Naive thymus-derived CD8-positive, alpha-beta T cell (primary cell): ENCODE data around the gene SWAP70. TPM values are rescaled to one million over a fixed set of nuclear protein-coding genes. Genes with fewer than 3 reads are reported as not detected.

ENCODE experiments used
- ATAC-seq, 2 donors: fragments of 150-1000 bp; cut with Tn5 transposase in 1 of 2; sonication (Bioruptor Pico), chemical (Tn5 transposase) in 1 of 2; 1 replicate in 1 of 2; 2 replicates in 1 of 2; pipeline ENCODE4 v1.10.0; 2021; ENCODE audit warnings: mild to moderate bottlenecking in 2 of 2, moderate library complexity in 2 of 2
- POLR2A ChIA-PET: fragments of 350-600 bp; sonication (Branson Sonifier 250); formaldehyde crosslinking; loops from one replicate; lab custom pipeline; 2021; ENCODE audit warnings: antibody characterized with exemption; lab: Charles Lee
- DNase-seq, 10 donors: peaks; one replicate each; pipeline versions ENCODE4 v3.0.0 to v3.0.0-alpha.2; 2020 to 2022
- H3K27ac Mint-ChIP-seq, 10 donors: one replicate each; pipeline ENCODE4 v1.8.0; 2020 to 2022; ENCODE audit warnings: mild to moderate bottlenecking in 10 of 10, mixed read lengths in 10 of 10, moderate library complexity in 4 of 10, inconsistent platforms in 1 of 10
- H3K27me3 Mint-ChIP-seq, 5 donors: one replicate each; pipeline ENCODE4 v1.8.0; 2021 to 2022; ENCODE audit warnings: mixed read lengths in 5 of 5
- H3K36me3 Mint-ChIP-seq, 3 donors: one replicate each; pipeline ENCODE4 v1.8.0; 2020 to 2022; ENCODE audit warnings: mixed read lengths in 3 of 3, mild to moderate bottlenecking in 2 of 3, inconsistent platforms in 1 of 3
- H3K4me1 Mint-ChIP-seq, 4 donors: one replicate each; pipeline ENCODE4 v1.8.0; 2021 to 2022; ENCODE audit warnings: mixed read lengths in 4 of 4
- H3K4me3 Mint-ChIP-seq, 10 donors: one replicate each; pipeline ENCODE4 v1.8.0; 2020 to 2022; ENCODE audit warnings: mild to moderate bottlenecking in 10 of 10, mixed read lengths in 10 of 10, moderate library complexity in 6 of 10, inconsistent platforms in 1 of 10
- H3K9me3 Mint-ChIP-seq, 9 donors: one replicate each; pipeline ENCODE4 v1.8.0; 2020 to 2022; ENCODE audit warnings: mixed read lengths in 9 of 9, mild to moderate bottlenecking in 3 of 9, inconsistent platforms in 1 of 9, moderate library complexity in 1 of 9
- polyA plus RNA-seq, 3 donors: library from polyadenylated mRNA; unstranded; fragments of 300-500 nt; fragmentation: Illumina TruSeq; gene quantifications; one replicate each; pipeline ENCODE4 v1.2.3, GENCODE V29; 2021
- total RNA-seq, 8 experiments: library from RNA in 2 of 8; stranded (reverse) in 2 of 8; gene quantifications; one replicate each; pipeline ENCODE4 v1.2.3 and lab custom pipeline; 2021 to 2026

Gene SWAP70
- total and polyA plus RNA-seq, 5 experiments from 2014 or later: 2.7 to 13.7 (median 4.9) TPM

- DNase-seq: no peak
- H3K27me3 Mint-ChIP-seq: peaks cover 0 to 2% (median 0%) of the 10 kb centered on the region in 5 donors
Observed at GRCh38 chr11:9626496-9627394, 37.1 kb upstream of the SWAP70 start.

GRCh38 chr11:9629064-9629463 lies 34.8 kb upstream of the SWAP70 start:
- H3K27me3 Mint-ChIP-seq: peaks cover 0 to 2% (median 0%) of the 10 kb centered on the region in 5 donors
- peaks cover 0 to 9% (median 0%) of the 10 kb centered on the region in 9 donors for H3K9me3 Mint-ChIP-seq
- ATAC-seq (no peak), DNase-seq (no peak)
- POLR2A ChIA-PET: no interaction called here
- peaks cover 0 to 5% (median 4%) of the 10 kb centered on the region in 3 donors for H3K36me3 Mint-ChIP-seq
- no peak overlapping the region for H3K4me3 Mint-ChIP-seq
- no peak overlapping the region for H3K27ac Mint-ChIP-seq
- peaks cover 0 to 31% (median 0%) of the 10 kb centered on the region in 4 donors for H3K4me1 Mint-ChIP-seq

More at GRCh38 chr11:9626496-9627394, 37.1 kb upstream of the SWAP70 start:
- POLR2A ChIA-PET: no interaction called here
- H3K4me3 Mint-ChIP-seq: no peak overlapping the region
- H3K4me1 Mint-ChIP-seq: peaks cover 0 to 25% (median 0%) of the 10 kb centered on the region in 4 donors
- no peak for ATAC-seq
- H3K9me3 Mint-ChIP-seq: no peaks in the 10 kb centered on the region
- no peak overlapping the region for H3K27ac Mint-ChIP-seq
- no peaks in the 10 kb centered on the region for H3K36me3 Mint-ChIP-seq

GRCh38 chr11:9633679-9634078 lies 30.2 kb upstream of the SWAP70 start:
- H3K36me3 Mint-ChIP-seq: peaks cover 0 to 5% (median 4%) of the 10 kb centered on the region in 3 donors
- peaks cover 0 to 14% (median 2%) of the 10 kb centered on the region in 9 donors for H3K9me3 Mint-ChIP-seq
- no peak overlapping the region for H3K4me3 Mint-ChIP-seq
- POLR2A ChIA-PET: no interaction called here
- no peak for DNase-seq
- peak overlapping the region in 1 of 10 donors; percentile 20 for H3K27ac Mint-ChIP-seq
- peaks cover 0 to 17% (median 0%) of the 10 kb centered on the region in 4 donors for H3K4me1 Mint-ChIP-seq
- peaks cover 0 to 2% (median 0%) of the 10 kb centered on the region in 5 donors for H3K27me3 Mint-ChIP-seq
- ATAC-seq: no peak

- peaks cover 0 to 14% (median 2%) of the 10 kb centered on the region in 9 donors for H3K9me3 Mint-ChIP-seq
- H3K4me3 Mint-ChIP-seq: no peak overlapping the region
- POLR2A ChIA-PET: no interaction called here
- H3K36me3 Mint-ChIP-seq: peaks cover 0 to 5% (median 4%) of the 10 kb centered on the region in 3 donors
- no peaks in the 10 kb centered on the region for H3K27me3 Mint-ChIP-seq
- DNase-seq (no peak), ATAC-seq (no peak)
- peaks cover 0 to 30% (median 0%) of the 10 kb centered on the region in 4 donors for H3K4me1 Mint-ChIP-seq
- H3K27ac Mint-ChIP-seq: no peak overlapping the region
Observed at GRCh38 chr11:9636691-9637090, 27.2 kb upstream of the SWAP70 start.

GRCh38 chr11:9639099-9639498 lies 24.8 kb upstream of the SWAP70 start:
- ATAC-seq (no peak), DNase-seq (no peak)
- peaks cover 0 to 5% (median 0%) of the 10 kb centered on the region in 5 donors for H3K27me3 Mint-ChIP-seq
- H3K4me3 Mint-ChIP-seq: no peak overlapping the region
- H3K9me3 Mint-ChIP-seq: peaks cover 0 to 4% (median 0%) of the 10 kb centered on the region in 9 donors
- no peaks in the 10 kb centered on the region for H3K36me3 Mint-ChIP-seq
- H3K27ac Mint-ChIP-seq: peak overlapping the region in 1 of 10 donors; percentile 14
- peaks cover 0 to 30% (median 0%) of the 10 kb centered on the region in 4 donors for H3K4me1 Mint-ChIP-seq
- POLR2A ChIA-PET: no interaction called here

GRCh38 chr11:9639985-9640384 lies 23.9 kb upstream of the SWAP70 start:
- peaks cover 0 to 5% (median 0%) of the 10 kb centered on the region in 5 donors for H3K27me3 Mint-ChIP-seq
- no peaks in the 10 kb centered on the region for H3K9me3 Mint-ChIP-seq
- DNase-seq (no peak), ATAC-seq (no peak)
- H3K4me3 Mint-ChIP-seq: no peak overlapping the region
- POLR2A ChIA-PET: no interaction called here
- H3K36me3 Mint-ChIP-seq: no peaks in the 10 kb centered on the region
- peaks cover 0 to 26% (median 0%) of the 10 kb centered on the region in 4 donors for H3K4me1 Mint-ChIP-seq
- H3K27ac Mint-ChIP-seq: no peak overlapping the region

- no peak overlapping the region for H3K4me3 Mint-ChIP-seq
- ATAC-seq: no peak
Observed at GRCh38 chr11:9642894-9643293, 21.0 kb upstream of the SWAP70 start.

GRCh38 chr11:9643751-9644150 lies 20.1 kb upstream of the SWAP70 start:
- no peak for ATAC-seq
- Mint-ChIP-seq H3K9me3 (peaks cover 0 to 5% (median 0%) of the 10 kb centered on the region in 9 donors), H3K27me3 (peaks cover 0 to 5% (median under 1%) of the 10 kb centered on the region in 5 donors), H3K36me3 (peaks cover 0 to 5% (median 0%) of the 10 kb centered on the region in 3 donors), H3K4me3 (no peak overlapping the region), H3K27ac (no peak overlapping the region), H3K4me1 (peaks cover 0 to 25% (median 0%) of the 10 kb centered on the region in 4 donors)
- POLR2A ChIA-PET: no interaction called here
- DNase-seq: no peak

More at GRCh38 chr11:9642894-9643293, 21.0 kb upstream of the SWAP70 start:
- Mint-ChIP-seq H3K4me1 (peaks cover 0 to 26% (median 0%) of the 10 kb centered on the region in 4 donors), H3K27ac (no peak overlapping the region), H3K9me3 (peaks cover 0 to 3% (median 0%) of the 10 kb centered on the region in 9 donors), H3K27me3 (peaks cover 0 to 5% (median 0%) of the 10 kb centered on the region in 5 donors), H3K36me3 (no peaks in the 10 kb centered on the region)
- POLR2A ChIA-PET: no interaction called here
- DNase-seq: no peak

- H3K9me3 Mint-ChIP-seq: peaks cover 0 to 5% (median 0%) of the 10 kb centered on the region in 9 donors
- POLR2A ChIA-PET: no interaction called here
- peaks cover 0 to 5% (median 2%) of the 10 kb centered on the region in 5 donors for H3K27me3 Mint-ChIP-seq
- no peak for DNase-seq
- ATAC-seq: no peak
- H3K4me1 Mint-ChIP-seq: peaks cover 0 to 14% (median 0%) of the 10 kb centered on the region in 4 donors
- peak overlapping the region in 1 of 10 donors; percentile 37 for H3K27ac Mint-ChIP-seq
- H3K36me3 Mint-ChIP-seq: peaks cover 0 to 5% (median 0%) of the 10 kb centered on the region in 3 donors
- no peak overlapping the region for H3K4me3 Mint-ChIP-seq
Observed at GRCh38 chr11:9645881-9646280, 18.0 kb upstream of the SWAP70 start.

- POLR2A ChIA-PET: no interaction called here
- no peak overlapping the region for H3K27ac Mint-ChIP-seq
- H3K4me1 Mint-ChIP-seq: peaks cover 0 to 14% (median 0%) of the 10 kb centered on the region in 4 donors
- no peak overlapping the region for H3K4me3 Mint-ChIP-seq
- DNase-seq (no peak), ATAC-seq (no peak)
- H3K36me3 Mint-ChIP-seq: peaks cover 0 to 5% (median 0%) of the 10 kb centered on the region in 3 donors
- peaks cover 0 to 5% (median 2%) of the 10 kb centered on the region in 5 donors for H3K27me3 Mint-ChIP-seq
- peaks cover 0 to 5% (median 0%) of the 10 kb centered on the region in 9 donors for H3K9me3 Mint-ChIP-seq
Observed at GRCh38 chr11:9646324-9646723, 17.6 kb upstream of the SWAP70 start.

- H3K4me3 Mint-ChIP-seq: no peak overlapping the region
- no peak overlapping the region for H3K27ac Mint-ChIP-seq
- H3K36me3 Mint-ChIP-seq: peaks cover 0 to 9% (median 2%) of the 10 kb centered on the region in 3 donors
- peaks cover 0 to 16% (median 0%) of the 10 kb centered on the region in 4 donors for H3K4me1 Mint-ChIP-seq
- peaks cover 0 to 15% (median 2%) of the 10 kb centered on the region in 5 donors for H3K27me3 Mint-ChIP-seq
- DNase-seq (no peak), ATAC-seq (no peak)
- POLR2A ChIA-PET: no interaction called here
- H3K9me3 Mint-ChIP-seq: peaks cover 0 to 5% (median 0%) of the 10 kb centered on the region in 9 donors
Observed at GRCh38 chr11:9651481-9651880, 12.4 kb upstream of the SWAP70 start.

GRCh38 chr11:9651899-9652748 lies 11.8 kb upstream of the SWAP70 start:
- Mint-ChIP-seq H3K4me1 (peaks cover 0 to 16% (median 0%) of the 10 kb centered on the region in 4 donors), H3K9me3 (peaks cover 0 to 5% (median 0%) of the 10 kb centered on the region in 9 donors), H3K36me3 (peaks cover 0 to 9% (median 2%) of the 10 kb centered on the region in 3 donors), H3K27ac (peak overlapping the region in 1 of 10 donors; percentile 6), H3K4me3 (no peak overlapping the region), H3K27me3 (peaks cover 0 to 15% (median 2%) of the 10 kb centered on the region in 5 donors)
- POLR2A ChIA-PET: no interaction called here
- DNase-seq (no peak), ATAC-seq (no peak)
